K562 (cell line): ENCODE results near the gene LETM1. TPM values are rescaled to one million over a fixed set of nuclear protein-coding genes. Genes with fewer than 3 reads are reported as not detected.

Source experiments
- AFF4 ChIP-seq: sonication (generic); formaldehyde crosslinking; IDR thresholded peaks from 2 replicates; pipeline ENCODE4 v1.8.0; 2023; ENCODE audit warnings: mild to moderate bottlenecking, missing genetic modification reagents
- BDP1 ChIP-seq: IDR thresholded peaks from 3 replicates; pipeline ENCODE4 v1.6.1; 2011; ENCODE audit not compliant: insufficient read length, insufficient read depth
- FOXM1 ChIP-seq, 2 experiments: fragments of 450-650 bp in 1 of 2; sonication (generic) in 1 of 2; formaldehyde crosslinking in 1 of 2; IDR thresholded peaks; 2 replicates each; pipeline versions ENCODE4 v1.6.1 to v1.9.0; 2017 to 2022; ENCODE audit warnings: low read depth in 2 of 2, mild to moderate bottlenecking in 2 of 2, missing genetic modification reagents in 1 of 2, moderate library complexity in 1 of 2
- GTF3C2 ChIP-seq: IDR thresholded peaks from 3 replicates; pipeline ENCODE4 v1.6.1; 2011; ENCODE audit warnings: borderline replicate concordance, mild to moderate bottlenecking, moderate library complexity; ENCODE audit not compliant: insufficient read length; ENCODE audit errors: extremely low read depth
- HINFP ChIP-seq: fragments of 450-650 bp; conservative IDR thresholded peaks from 2 replicates; pipeline ENCODE4 v1.6.1; 2016; ENCODE audit warnings: missing genetic modification characterization, low read depth, mild to moderate bottlenecking, control low read depth, missing compliant biosample characterization
- NFE2L1 ChIP-seq: fragments of 450-650 bp; IDR thresholded peaks from 2 replicates; pipeline ENCODE4 v1.6.1; 2016; ENCODE audit warnings: missing genetic modification characterization, low read depth, mild to moderate bottlenecking, missing compliant biosample characterization, moderate library complexity, borderline replicate concordance
- NR2F6 ChIP-seq: fragments of 450-650 bp; formaldehyde crosslinking; IDR thresholded peaks from 2 replicates; pipeline ENCODE4 v1.4.0; 2020; ENCODE audit warnings: mild to moderate bottlenecking
- PHF8 ChIP-seq: fragments of 200-600 bp; sonication (generic); IDR thresholded peaks from 2 replicates; pipeline ENCODE4 v1.6.1; 2012; ENCODE audit warnings: mixed run types, mild to moderate bottlenecking, inconsistent platforms, low read length, moderate library complexity, borderline replicate concordance
- RNF2 ChIP-seq: sonication (generic); IDR thresholded peaks from 2 replicates; pipeline ENCODE4 v1.6.1; 2016
- STAT6 ChIP-seq: sonication (generic); formaldehyde crosslinking; IDR thresholded peaks from 2 replicates; pipeline ENCODE4 v1.8.1; 2023; ENCODE audit warnings: mild to moderate bottlenecking, missing genetic modification reagents
- ZKSCAN1 ChIP-seq: fragments of 150-350 bp; IDR thresholded peaks from 2 replicates; pipeline ENCODE4 v1.6.1; 2016; ENCODE audit warnings: low read depth, low read length
- ZKSCAN3 ChIP-seq: fragments of 250-450 bp; sonication (Bioruptor Pico); IDR thresholded peaks from 2 replicates; pipeline ENCODE4 v1.4.0; 2020
- ZNF408 ChIP-seq: fragments of 250-450 bp; sonication (Bioruptor Pico); IDR thresholded peaks from 2 replicates; pipeline ENCODE4 v1.4.0; 2020; ENCODE audit warnings: low read depth, mild to moderate bottlenecking, moderate library complexity
- ZNF699 ChIP-seq: fragments of 250-450 bp; sonication (Bioruptor Pico); IDR thresholded peaks from 2 replicates; pipeline ENCODE4 v1.8.0; 2021; ENCODE audit warnings: mild to moderate bottlenecking, moderate library complexity; ENCODE audit not compliant: insufficient replicate concordance
- polyA plus RNA-seq, 8 experiments: library from polyadenylated mRNA; depleted of rRNA in 4 of 8; stranded (reverse) in 5 of 8; unstranded in 3 of 8; fragments of >200 nt; fragmentation: Nextera tagmentation in 2 of 8; fragmentation: Illumina TruSeq in 1 of 8; extraction: Ambion mirVana in 2 of 8; extraction: Trizol in 1 of 8; gene quantifications; 2 replicates each; pipeline versions ENCODE4 v1.2.1 to v1.2.3, GENCODE V29; 2011 to 2014; ENCODE audit warnings: inconsistent platforms in 1 of 8, missing spikeins in 1 of 8
- total RNA-seq, 7 experiments: library from RNA; depleted of rRNA in 6 of 7; stranded (reverse); fragments of >200 nt in 6 of 7; fragmentation: Illumina TruSeq in 2 of 7; extraction: Trizol in 2 of 7; gene quantifications; 2 replicates each; pipeline versions ENCODE4 v1.2.1 to v1.2.3, GENCODE V29; 2011 to 2021; ENCODE audit warnings: low replicate concordance in 1 of 7

Gene LETM1
- total and polyA plus RNA-seq, 9 of the 15 experiments (the other 6 are each of a cell fraction or from before 2014, with no cell fraction given): 3.9 to 109 (median 35.0) TPM

- TF ChIP-seq GTF3C2: no peak
- no peak for TF ChIP-seq AFF4 (CRISPR knock-in tag)
- no peak for TF ChIP-seq ZNF408
- no peak for TF ChIP-seq FOXM1 (IDR thresholded peaks at IDR 0.05; ENCODE audit: low read depth)
- TF ChIP-seq FOXM1 (CRISPR knock-in tag; IDR thresholded peaks at IDR 0.05; ENCODE audit: low read depth): 0 out of 2 replicates have a peak, but pooled peaks have one; percentile 81
- TF ChIP-seq ZNF699 (CRISPR knock-in tag): no peak
- TF ChIP-seq NR2F6 (CRISPR knock-in tag): no peak
- no peak for TF ChIP-seq RNF2
- no peak for TF ChIP-seq STAT6 (CRISPR knock-in tag)
- TF ChIP-seq NFE2L1 (tag): no peak
- TF ChIP-seq ZKSCAN1: no peak
- no peak for TF ChIP-seq HINFP (tag)
- TF ChIP-seq BDP1: no peak
- peak; percentile 65; the same call in 1 of the 2 replicates for TF ChIP-seq PHF8
- no peak for TF ChIP-seq ZKSCAN3 (CRISPR knock-in tag)
Observed at GRCh38 chr4:1855333-1856070, 454 bp downstream of the LETM1 start (continued).
